A549 (cell line): ENCODE data around the gene PLEKHB1.

Experiments used
- CTCF ChIP-seq: fragments of >200 bp; sonication (Bioruptor Twin); formaldehyde crosslinking; IDR thresholded peaks from 3 replicates; pipeline ENCODE4 v1.5.1; 2016
- EHMT2 ChIP-seq: fragments of 200-600 bp; sonication (generic); IDR thresholded peaks from 2 replicates; pipeline ENCODE4 v1.6.1; 2016; ENCODE audit warnings: antibody characterized with exemption, low read depth, mild to moderate bottlenecking, moderate library complexity
- JUN ChIP-seq, 2 experiments: fragments of >200 bp; sonication (Bioruptor Twin); formaldehyde crosslinking; IDR thresholded peaks; 2 replicates in 1 of 2; 3 replicates in 1 of 2; pipeline ENCODE4 v1.6.1; 2016 to 2017
- JUNB ChIP-seq: fragments of >200 bp; sonication (Bioruptor Twin); formaldehyde crosslinking; IDR thresholded peaks from 2 replicates; pipeline ENCODE4 v1.6.1; 2016
- MAFK ChIP-seq: fragments of 450-650 bp; IDR thresholded peaks from 2 replicates; pipeline ENCODE4 v1.6.1; 2014; ENCODE audit not compliant: partially characterized antibody
- POLR2A ChIP-seq: IDR thresholded peaks from 2 replicates; pipeline ENCODE4 v1.6.1; 2012; ENCODE audit warnings: mild to moderate bottlenecking, low read length
- RARB ChIP-seq: fragments of 250-450 bp; sonication (Bioruptor Pico); IDR thresholded peaks from 2 replicates; pipeline ENCODE4 v1.8.0; 2021; ENCODE audit warnings: mild to moderate bottlenecking, moderate library complexity
- SMC3 ChIP-seq: fragments of >200 bp; sonication (Bioruptor Twin); formaldehyde crosslinking; IDR thresholded peaks from 3 replicates; pipeline ENCODE4 v1.6.1; 2018; ENCODE audit warnings: inconsistent platforms
- TF ChIP-seq, protein P1 (sequence below): fragments of 200-600 bp; sonication (generic); IDR thresholded peaks from 2 replicates; pipeline ENCODE4 v1.6.1; 2016; ENCODE audit warnings: antibody characterized with exemption, mild to moderate bottlenecking, moderate library complexity
- TF ChIP-seq, protein P2 (sequence below): fragments of >200 bp; sonication (Bioruptor Twin); formaldehyde crosslinking; IDR thresholded peaks from 3 replicates; pipeline ENCODE4 v1.6.1; 2016

DNA sequence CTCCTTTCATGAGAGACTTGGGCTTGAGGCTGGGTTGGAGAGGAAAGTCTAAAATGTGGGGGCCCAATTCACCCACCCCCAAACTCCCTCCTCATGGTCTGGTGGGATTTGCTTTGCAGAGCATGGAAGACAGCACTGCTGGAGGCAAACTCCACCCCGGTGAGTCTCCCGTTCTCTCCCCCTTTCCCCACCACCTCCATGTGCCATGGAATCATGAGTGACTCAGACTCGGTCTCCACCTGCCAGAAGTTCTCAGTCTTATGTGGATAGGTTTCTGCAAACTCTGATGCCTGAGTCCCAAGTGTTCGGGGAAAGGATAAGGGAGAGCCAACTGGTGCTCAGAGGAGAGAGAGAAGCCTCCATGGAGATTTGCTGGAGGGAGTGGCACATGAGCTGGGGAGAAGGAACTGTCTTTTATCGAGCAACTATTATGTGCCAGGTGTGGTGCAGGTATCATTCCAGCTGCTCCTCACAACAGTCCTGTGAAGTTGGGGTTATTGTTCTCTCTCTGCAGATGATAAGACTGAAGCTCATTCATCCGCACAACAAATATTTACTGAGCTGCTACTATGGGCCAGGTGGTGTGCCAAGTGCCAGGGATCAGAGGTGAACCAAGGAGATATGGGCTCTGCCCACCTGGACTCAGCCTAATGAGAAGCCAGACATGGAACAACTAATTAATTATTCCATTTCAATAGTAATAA is 6.6 kb downstream of the PLEKHB1 start:
- TF ChIP-seq, protein P1, sequence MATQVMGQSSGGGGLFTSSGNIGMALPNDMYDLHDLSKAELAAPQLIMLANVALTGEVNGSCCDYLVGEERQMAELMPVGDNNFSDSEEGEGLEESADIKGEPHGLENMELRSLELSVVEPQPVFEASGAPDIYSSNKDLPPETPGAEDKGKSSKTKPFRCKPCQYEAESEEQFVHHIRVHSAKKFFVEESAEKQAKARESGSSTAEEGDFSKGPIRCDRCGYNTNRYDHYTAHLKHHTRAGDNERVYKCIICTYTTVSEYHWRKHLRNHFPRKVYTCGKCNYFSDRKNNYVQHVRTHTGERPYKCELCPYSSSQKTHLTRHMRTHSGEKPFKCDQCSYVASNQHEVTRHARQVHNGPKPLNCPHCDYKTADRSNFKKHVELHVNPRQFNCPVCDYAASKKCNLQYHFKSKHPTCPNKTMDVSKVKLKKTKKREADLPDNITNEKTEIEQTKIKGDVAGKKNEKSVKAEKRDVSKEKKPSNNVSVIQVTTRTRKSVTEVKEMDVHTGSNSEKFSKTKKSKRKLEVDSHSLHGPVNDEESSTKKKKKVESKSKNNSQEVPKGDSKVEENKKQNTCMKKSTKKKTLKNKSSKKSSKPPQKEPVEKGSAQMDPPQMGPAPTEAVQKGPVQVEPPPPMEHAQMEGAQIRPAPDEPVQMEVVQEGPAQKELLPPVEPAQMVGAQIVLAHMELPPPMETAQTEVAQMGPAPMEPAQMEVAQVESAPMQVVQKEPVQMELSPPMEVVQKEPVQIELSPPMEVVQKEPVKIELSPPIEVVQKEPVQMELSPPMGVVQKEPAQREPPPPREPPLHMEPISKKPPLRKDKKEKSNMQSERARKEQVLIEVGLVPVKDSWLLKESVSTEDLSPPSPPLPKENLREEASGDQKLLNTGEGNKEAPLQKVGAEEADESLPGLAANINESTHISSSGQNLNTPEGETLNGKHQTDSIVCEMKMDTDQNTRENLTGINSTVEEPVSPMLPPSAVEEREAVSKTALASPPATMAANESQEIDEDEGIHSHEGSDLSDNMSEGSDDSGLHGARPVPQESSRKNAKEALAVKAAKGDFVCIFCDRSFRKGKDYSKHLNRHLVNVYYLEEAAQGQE, result no peak
- no peak for TF ChIP-seq CTCF
- TF ChIP-seq, protein P2, sequence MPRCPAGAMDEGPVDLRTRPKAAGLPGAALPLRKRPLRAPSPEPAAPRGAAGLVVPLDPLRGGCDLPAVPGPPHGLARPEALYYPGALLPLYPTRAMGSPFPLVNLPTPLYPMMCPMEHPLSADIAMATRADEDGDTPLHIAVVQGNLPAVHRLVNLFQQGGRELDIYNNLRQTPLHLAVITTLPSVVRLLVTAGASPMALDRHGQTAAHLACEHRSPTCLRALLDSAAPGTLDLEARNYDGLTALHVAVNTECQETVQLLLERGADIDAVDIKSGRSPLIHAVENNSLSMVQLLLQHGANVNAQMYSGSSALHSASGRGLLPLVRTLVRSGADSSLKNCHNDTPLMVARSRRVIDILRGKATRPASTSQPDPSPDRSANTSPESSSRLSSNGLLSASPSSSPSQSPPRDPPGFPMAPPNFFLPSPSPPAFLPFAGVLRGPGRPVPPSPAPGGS, result no peak
- no peak for TF ChIP-seq JUN (IDR thresholded peaks at IDR 0.05)
- TF ChIP-seq POLR2A, result no peak
- no peak for TF ChIP-seq EHMT2
- TF ChIP-seq SMC3, result no peak
- TF ChIP-seq MAFK, result no peak
- TF ChIP-seq RARB, result no peak
- TF ChIP-seq JUNB, result no peak
